Hepatocyte (in vitro differentiated cells): ENCODE data around the gene SLC16A14. TPM values are rescaled to one million over a fixed set of nuclear protein-coding genes. Genes with fewer than 3 reads are reported as not detected.

Source experiments
- DNase-seq: peaks from one replicate; pipeline ENCODE4 v3.0.0-alpha.2; 2016; ENCODE audit warnings: low spot score
- H2AFZ ChIP-seq: fragments of 200-600 bp; sonication (generic); 2 replicates; pipeline ENCODE4 v1.6.0; 2016; ENCODE audit warnings: antibody characterized with exemption, mild to moderate bottlenecking
- H3K27ac ChIP-seq: fragments of 200-600 bp; sonication (generic); 2 replicates; pipeline ENCODE4 v1.5.1; 2016; ENCODE audit warnings: mild to moderate bottlenecking
- H3K27me3 ChIP-seq: fragments of 200-600 bp; sonication (generic); 2 replicates; pipeline ENCODE4 v1.6.1; 2016
- H3K36me3 ChIP-seq: fragments of 200-600 bp; sonication (generic); replicated peaks from 2 replicates; pipeline ENCODE4 v1.5.1; 2016; ENCODE audit warnings: low read depth; ENCODE audit not compliant: insufficient read depth
- H3K4me1 ChIP-seq: fragments of 200-600 bp; sonication (generic); 2 replicates; pipeline ENCODE4 v1.5.1; 2016; ENCODE audit warnings: mild to moderate bottlenecking, moderate library complexity; ENCODE audit not compliant: insufficient read depth
- H3K4me2 ChIP-seq: fragments of 200-600 bp; sonication (generic); 2 replicates; pipeline ENCODE4 v1.6.0; 2016
- H3K4me3 ChIP-seq: fragments of 200-600 bp; sonication (generic); 2 replicates; pipeline ENCODE4 v1.5.1; 2016; ENCODE audit warnings: mild to moderate bottlenecking
- H3K79me2 ChIP-seq: fragments of 200-600 bp; sonication (generic); 2 replicates; pipeline ENCODE4 v1.6.0; 2017; ENCODE audit warnings: mild to moderate bottlenecking
- H3K9me2 ChIP-seq: fragments of 200-600 bp; sonication (generic); replicated peaks from 2 replicates; pipeline ENCODE4 v1.6.0; 2017; ENCODE audit warnings: mild to moderate bottlenecking; ENCODE audit not compliant: insufficient read depth
- H3K9me3 ChIP-seq: fragments of 200-600 bp; sonication (generic); 2 replicates; pipeline ENCODE4 v1.5.1; 2016; ENCODE audit warnings: low read depth, mild to moderate bottlenecking
- H4K20me1 ChIP-seq: fragments of 200-600 bp; sonication (generic); 2 replicates; pipeline ENCODE4 v1.6.0; 2016; ENCODE audit warnings: mild to moderate bottlenecking; ENCODE audit not compliant: insufficient read depth, poor library complexity, severe bottlenecking
- CTCF ChIP-seq: fragments of 200-600 bp; sonication (generic); IDR thresholded peaks from 2 replicates; pipeline ENCODE4 v1.5.1; 2016; ENCODE audit warnings: antibody characterized with exemption, mild to moderate bottlenecking; ENCODE audit not compliant: poor library complexity
- EZH2 ChIP-seq: fragments of 200-600 bp; sonication (generic); IDR thresholded peaks from 2 replicates; pipeline ENCODE4 v1.6.1; 2016; ENCODE audit warnings: antibody characterized with exemption, mild to moderate bottlenecking, borderline replicate concordance
- EZH2phosphoT487 ChIP-seq: fragments of 200-600 bp; sonication (generic); IDR thresholded peaks from one replicate; pipeline ENCODE4 v1.6.1; 2018; ENCODE audit warnings: antibody characterized with exemption, mild to moderate bottlenecking, low read depth, moderate library complexity; ENCODE audit not compliant: unreplicated experiment, severe bottlenecking
- WGBS: methylation state at CpG from one replicate; pipeline ENCODE4 v1.1.6; 2016; ENCODE audit warnings: low lambda C conversion rate; ENCODE audit errors: missing lambda C conversion rate; 5-methylcytosine and 5-hydroxymethylcytosine counted together
- polyA plus RNA-seq: library from polyadenylated mRNA; unstranded; fragments of >200 nt; fragmentation: Nextera tagmentation; extraction: Ambion mirVana; gene quantifications from 2 replicates; pipeline ENCODE4 v1.2.1, GENCODE V29; 2016
- total RNA-seq: library from RNA; depleted of rRNA; stranded (reverse); fragments of >200 nt; gene quantifications from 2 replicates; pipeline ENCODE4 v1.2.3, GENCODE V29; 2014

SLC16A14 gene
- total and polyA plus RNA-seq, 2 experiments from 2014 or later, result 1.3 to 2.1 TPM

GRCh38 chr2:230071421-230071820 lies 2.7 kb upstream of the SLC16A14 start:
- WGBS, result 80% methylated on average over 7 of the region's 7 CpGs
- H2AFZ ChIP-seq, result no peak overlapping the region
- H3K9me2 ChIP-seq, result no peaks in the 10 kb centered on the region

GRCh38 chr2:230069402-230069801 lies 678 bp upstream of the SLC16A14 start:
- DNase-seq, result no peak
- H3K36me3 ChIP-seq, result no peaks in the 10 kb centered on the region
- H3K4me2 ChIP-seq, result no peak overlapping the region
- no peaks in the 10 kb centered on the region for H3K79me2 ChIP-seq
- H3K27me3 ChIP-seq, result peaks cover 11% of the 10 kb centered on the region
- no peak overlapping the region for H2AFZ ChIP-seq
- H3K27ac ChIP-seq, result no peak overlapping the region
- H3K4me1 ChIP-seq, result no peaks in the 10 kb centered on the region
- H4K20me1 ChIP-seq, result no peaks in the 10 kb centered on the region
- H3K9me2 ChIP-seq, result no peaks in the 10 kb centered on the region
- no peaks in the 10 kb centered on the region for H3K9me3 ChIP-seq
- WGBS, result 94% methylated on average over 6 of the region's 6 CpGs
- TF ChIP-seq EZH2phosphoT487 (no peak), EZH2 (no peak), CTCF (no peak)
- no peak overlapping the region for H3K4me3 ChIP-seq

More at GRCh38 chr2:230071421-230071820, 2.7 kb upstream of the SLC16A14 start:
- Histone ChIP-seq H4K20me1 (no peaks in the 10 kb centered on the region), H3K4me3 (no peak overlapping the region), H3K4me1 (no peaks in the 10 kb centered on the region), H3K4me2 (no peak overlapping the region), H3K36me3 (no peaks in the 10 kb centered on the region), H3K9me3 (no peaks in the 10 kb centered on the region), H3K27ac (no peak overlapping the region), H3K79me2 (no peaks in the 10 kb centered on the region), H3K27me3 (peaks cover 11% of the 10 kb centered on the region)
- no peak for DNase-seq
- TF ChIP-seq EZH2, result no peak
- TF ChIP-seq EZH2phosphoT487, result no peak
- TF ChIP-seq CTCF, result no peak

GRCh38 chr2:230068016-230068650 lies 591 bp downstream of the SLC16A14 start:
- Histone ChIP-seq H3K79me2 (no peaks in the 10 kb centered on the region), H3K36me3 (no peaks in the 10 kb centered on the region), H3K27me3 (peaks cover 11% of the 10 kb centered on the region), H3K9me3 (no peaks in the 10 kb centered on the region), H3K4me2 (peak overlapping the region; percentile 94), H3K4me1 (no peaks in the 10 kb centered on the region), H3K4me3 (peak overlapping the region; percentile 44), H3K27ac (peak overlapping the region; percentile 59), H4K20me1 (no peaks in the 10 kb centered on the region), H3K9me2 (no peaks in the 10 kb centered on the region), H2AFZ (peak overlapping the region; percentile 86)
- WGBS, result under 1% methylated on average over 50 of the region's 60 CpGs
- peak; percentile 78 for DNase-seq
- TF ChIP-seq CTCF, result peak; percentile 30
- no peak for TF ChIP-seq EZH2phosphoT487
- TF ChIP-seq EZH2, result no peak
